ENCODE results near the gene DISC1.

The DISC1 gene

DNA sequence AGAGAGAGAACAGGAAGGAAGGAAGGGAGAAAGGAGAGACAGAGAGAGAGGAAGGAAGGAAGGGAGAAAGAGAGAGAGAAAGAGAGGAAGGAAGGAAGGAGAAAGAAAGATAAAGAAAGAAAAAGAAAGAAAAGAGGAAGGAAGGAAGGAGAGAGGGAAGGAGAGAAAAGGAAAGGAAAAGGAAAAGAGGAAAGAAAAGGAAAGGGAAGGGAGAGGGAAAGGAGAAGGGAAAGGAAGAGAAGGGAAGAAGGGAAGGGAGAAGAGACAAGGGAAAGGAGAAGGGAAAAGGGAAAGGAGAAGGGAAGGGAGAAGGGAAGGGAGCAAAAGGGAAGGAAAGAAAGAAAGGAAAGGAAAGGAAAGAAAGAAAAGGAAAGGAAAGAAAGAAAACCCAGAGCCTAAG lies 404.6 kb downstream of the DISC1 start:
- no peaks in the 10 kb centered on the region for H3K27me3 Mint-ChIP-seq
- no peak overlapping the region for H3K4me3 Mint-ChIP-seq
- no peaks in the 10 kb centered on the region for H3K4me1 Mint-ChIP-seq
- peaks cover 6% of the 10 kb centered on the region for H3K36me3 Mint-ChIP-seq
- no peak overlapping the region for H3K27ac Mint-ChIP-seq
- ATAC-seq = no peak
- H3K9me3 Mint-ChIP-seq = no peaks in the 10 kb centered on the region

DNA sequence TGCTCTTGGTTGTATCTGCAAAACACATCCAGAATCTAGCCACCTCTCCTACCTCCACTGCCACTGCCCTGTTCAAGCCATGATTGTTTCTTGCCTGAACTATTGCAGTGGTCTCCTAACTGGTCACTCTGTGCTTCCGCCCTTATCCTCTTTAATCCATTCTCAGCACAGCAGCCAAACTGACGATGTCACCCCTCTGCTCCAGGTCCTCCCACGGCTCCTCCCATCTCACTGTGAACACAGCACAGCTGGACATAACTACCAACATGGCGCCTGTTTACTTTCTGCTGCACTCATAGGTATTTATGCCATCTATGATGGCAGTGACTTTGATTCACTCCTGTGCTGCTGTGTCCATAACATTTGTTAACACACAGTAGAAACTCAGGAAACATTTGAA lies 406.7 kb downstream of the DISC1 start:
- Mint-ChIP-seq H3K36me3 (peaks cover 6% of the 10 kb centered on the region), H3K27me3 (no peaks in the 10 kb centered on the region), H3K9me3 (no peaks in the 10 kb centered on the region), H3K27ac (no peak overlapping the region), H3K4me3 (no peak overlapping the region), H3K4me1 (no peaks in the 10 kb centered on the region)
- no peak for ATAC-seq

DNA sequence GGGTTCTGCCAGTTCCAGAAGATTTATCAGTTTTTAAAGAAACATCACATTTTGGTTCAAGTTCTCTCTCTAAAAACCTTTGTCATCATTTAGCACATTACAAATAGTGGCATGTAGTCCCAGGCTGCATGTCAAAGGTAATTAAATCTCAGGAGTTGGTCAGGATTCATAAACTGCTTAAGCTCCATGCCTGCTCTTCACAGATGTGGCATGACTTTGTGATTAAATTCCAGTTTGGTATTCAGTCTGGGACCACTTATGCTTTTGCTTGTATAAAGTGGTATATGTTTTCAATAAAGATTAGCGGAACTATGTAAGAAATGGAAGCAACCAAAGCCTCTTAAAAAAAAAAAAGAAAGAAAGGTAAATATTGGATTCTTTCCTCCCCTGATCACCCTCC lies 408.0 kb downstream of the DISC1 start:
- no peaks in the 10 kb centered on the region for H3K4me1 Mint-ChIP-seq

DNA sequence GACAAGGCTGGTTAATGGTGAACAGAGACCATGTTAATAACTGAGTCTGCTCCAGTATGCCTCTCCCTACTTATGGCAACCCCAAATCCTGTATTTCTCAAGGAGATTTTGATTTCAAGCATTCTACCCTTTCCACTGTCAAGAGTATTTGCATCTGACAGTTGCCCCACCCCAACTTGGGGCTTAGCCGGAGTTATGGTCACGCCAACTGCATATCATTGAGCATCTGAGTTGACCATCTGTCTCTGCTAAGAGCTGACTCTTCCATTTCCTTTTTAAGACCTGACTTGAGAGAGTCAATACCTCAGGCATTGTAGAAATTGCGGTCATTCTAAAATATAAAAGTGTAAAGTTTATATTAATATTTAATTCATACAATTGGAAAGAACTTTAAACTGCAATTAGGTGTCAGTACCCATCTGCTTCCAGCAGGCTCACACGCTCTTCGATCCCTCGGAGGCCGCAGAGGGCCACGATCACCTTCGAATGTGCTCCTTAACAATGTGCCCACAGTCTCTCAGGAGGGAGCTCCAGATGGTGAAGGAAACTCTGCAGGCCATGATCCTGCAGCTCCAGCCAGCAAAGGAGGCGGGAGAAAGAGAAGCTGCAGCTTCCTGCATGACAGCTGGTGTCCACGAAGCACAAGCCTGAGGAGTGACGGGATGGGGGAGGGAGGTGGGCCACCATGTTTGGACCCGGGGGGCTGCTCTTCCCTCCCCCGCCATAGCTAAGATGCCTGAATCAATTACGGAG lies 409.8 kb downstream of the DISC1 start:
- Mint-ChIP-seq H3K36me3 (peaks cover 6% of the 10 kb centered on the region), H3K9me3 (no peaks in the 10 kb centered on the region), H3K27ac (no peak overlapping the region), H3K4me1 (no peaks in the 10 kb centered on the region), H3K4me3 (no peak overlapping the region), H3K27me3 (no peaks in the 10 kb centered on the region)
- no peak for ATAC-seq

More for the DNA sequence above, 408.0 kb downstream of the DISC1 start:
- Mint-ChIP-seq H3K27ac (no peak overlapping the region), H3K9me3 (no peaks in the 10 kb centered on the region), H3K36me3 (peaks cover 6% of the 10 kb centered on the region), H3K27me3 (no peaks in the 10 kb centered on the region), H3K4me3 (no peak overlapping the region)
- ATAC-seq = no peak

DNA sequence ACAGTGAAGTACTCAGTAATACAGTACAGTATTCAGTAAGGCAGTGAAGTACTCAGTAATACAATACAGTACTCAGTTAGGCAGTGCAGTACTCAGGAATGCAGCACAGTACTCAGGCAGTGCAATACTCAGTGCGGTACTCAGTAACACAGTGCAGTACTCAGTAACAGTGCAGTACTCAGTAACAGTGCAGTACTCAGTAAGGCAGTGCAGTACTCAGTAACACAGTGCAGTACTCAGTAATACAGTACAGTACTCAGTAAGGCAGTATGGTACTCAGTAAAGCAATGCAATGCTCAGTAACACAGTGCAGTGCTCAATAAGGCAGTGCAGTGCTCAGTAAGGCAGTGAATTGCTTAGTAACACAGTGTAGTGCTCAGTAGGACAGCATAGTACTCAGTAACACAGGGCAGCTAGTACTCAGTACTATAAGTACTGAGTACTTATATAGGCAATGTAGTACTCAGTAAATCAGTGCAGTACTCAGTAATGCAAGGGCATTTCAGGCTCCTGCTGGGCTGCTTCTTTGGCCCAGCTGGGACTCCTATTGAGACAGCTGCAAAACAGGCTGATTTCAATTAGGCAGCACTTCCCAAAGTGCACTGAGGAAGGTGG lies 411.3 kb downstream of the DISC1 start:
- H3K27me3 Mint-ChIP-seq = no peaks in the 10 kb centered on the region
- no peak for ATAC-seq
- H3K9me3 Mint-ChIP-seq = no peaks in the 10 kb centered on the region
- H3K36me3 Mint-ChIP-seq = peaks cover 6% of the 10 kb centered on the region
- H3K4me3 Mint-ChIP-seq = no peak overlapping the region
- H3K27ac Mint-ChIP-seq = no peak overlapping the region
- no peaks in the 10 kb centered on the region for H3K4me1 Mint-ChIP-seq

DNA sequence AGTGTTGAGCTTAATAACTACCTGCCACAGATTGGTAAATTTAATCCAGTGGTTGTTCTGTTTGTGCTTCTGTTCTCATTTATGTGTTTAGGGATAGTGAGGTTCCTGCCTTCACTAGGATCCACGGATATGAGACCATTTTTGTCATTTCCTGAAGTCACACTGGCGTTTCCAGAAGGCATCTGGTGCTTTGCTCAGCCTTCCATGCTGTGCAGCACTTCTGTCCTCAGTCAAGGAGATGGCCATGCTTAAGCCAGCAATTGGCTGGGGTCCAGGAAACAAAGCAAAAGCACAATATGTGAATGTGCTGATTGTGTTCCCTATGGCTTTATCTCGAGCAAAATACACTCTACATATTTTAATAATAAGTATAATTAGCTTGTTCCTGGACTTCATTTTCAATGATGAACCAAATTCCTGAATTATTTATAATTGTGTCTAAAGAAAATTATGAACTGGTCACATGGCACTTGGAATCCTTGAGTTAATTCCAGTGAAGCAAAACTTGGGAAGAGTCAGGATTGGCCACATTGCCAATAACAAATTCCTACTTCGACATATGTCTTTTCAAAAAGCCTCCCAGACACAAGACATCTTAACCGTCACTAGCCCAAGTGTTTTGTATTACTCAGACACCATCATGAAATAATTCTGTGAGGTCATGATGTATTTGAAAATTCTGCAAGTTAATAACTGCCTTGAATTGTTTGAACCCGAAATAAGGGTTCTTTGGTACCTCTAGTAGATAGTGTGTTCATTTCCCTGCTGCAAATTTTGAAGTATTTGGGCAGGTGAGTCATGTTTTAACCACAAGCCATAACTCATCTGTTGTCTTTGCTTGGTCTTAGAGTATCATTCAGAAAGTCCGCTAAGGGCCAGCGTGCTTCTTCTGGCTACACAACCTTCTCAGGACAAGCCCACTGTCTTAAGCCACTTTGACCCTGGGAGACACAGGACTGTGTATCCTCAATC lies 412.4 kb downstream of the DISC1 start:
- Mint-ChIP-seq H3K9me3 (no peaks in the 10 kb centered on the region), H3K27me3 (no peaks in the 10 kb centered on the region), H3K27ac (no peak overlapping the region), H3K4me1 (no peaks in the 10 kb centered on the region), H3K36me3 (no peaks in the 10 kb centered on the region), H3K4me3 (no peak overlapping the region)
- ATAC-seq = no peak

DNA sequence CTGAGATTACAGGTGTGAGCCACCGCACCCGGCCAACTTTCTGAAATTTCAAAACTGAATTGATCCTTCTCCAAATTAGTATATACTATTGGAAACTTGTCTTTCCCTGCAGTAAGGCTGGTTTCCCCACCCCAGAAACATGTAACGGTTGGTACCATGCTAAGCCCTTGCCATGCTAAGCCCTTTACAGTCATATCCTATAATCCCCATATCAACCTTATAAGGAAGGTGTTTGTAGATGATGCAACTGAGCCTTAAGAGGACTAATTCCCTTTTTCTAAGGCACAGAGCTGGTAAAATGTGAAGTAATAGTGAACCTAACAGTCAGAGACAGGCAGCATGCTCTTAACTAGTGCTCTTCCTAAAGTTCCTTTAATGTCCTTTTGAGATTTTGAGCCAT lies 413.7 kb downstream of the DISC1 start:
- no peaks in the 10 kb centered on the region for H3K27me3 Mint-ChIP-seq
- H3K4me3 Mint-ChIP-seq = no peak overlapping the region
- no peaks in the 10 kb centered on the region for H3K4me1 Mint-ChIP-seq
- H3K9me3 Mint-ChIP-seq = no peaks in the 10 kb centered on the region
- no peak for ATAC-seq
- no peaks in the 10 kb centered on the region for H3K36me3 Mint-ChIP-seq
- no peak overlapping the region for H3K27ac Mint-ChIP-seq

DNA sequence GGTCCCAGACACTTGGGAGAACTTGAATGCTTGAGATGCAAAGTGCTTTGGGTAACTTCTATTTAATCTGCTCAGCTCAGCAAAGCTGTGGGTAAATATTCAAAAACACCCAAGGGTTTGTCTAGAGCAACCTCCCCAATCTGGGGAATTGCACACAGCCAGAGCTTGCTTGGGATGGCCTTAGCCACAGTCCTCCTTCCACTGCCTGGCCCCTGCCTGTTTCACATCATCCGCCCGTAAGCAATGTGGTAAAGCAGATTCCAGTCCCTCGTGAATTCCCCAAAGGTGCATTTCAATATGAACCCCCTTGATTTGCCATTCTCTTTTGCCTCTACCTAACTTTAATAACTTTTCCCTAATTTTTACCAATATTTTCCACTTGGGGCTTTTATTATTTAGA lies 418.1 kb downstream of the DISC1 start:
- H3K36me3 Mint-ChIP-seq = no peaks in the 10 kb centered on the region

DNA sequence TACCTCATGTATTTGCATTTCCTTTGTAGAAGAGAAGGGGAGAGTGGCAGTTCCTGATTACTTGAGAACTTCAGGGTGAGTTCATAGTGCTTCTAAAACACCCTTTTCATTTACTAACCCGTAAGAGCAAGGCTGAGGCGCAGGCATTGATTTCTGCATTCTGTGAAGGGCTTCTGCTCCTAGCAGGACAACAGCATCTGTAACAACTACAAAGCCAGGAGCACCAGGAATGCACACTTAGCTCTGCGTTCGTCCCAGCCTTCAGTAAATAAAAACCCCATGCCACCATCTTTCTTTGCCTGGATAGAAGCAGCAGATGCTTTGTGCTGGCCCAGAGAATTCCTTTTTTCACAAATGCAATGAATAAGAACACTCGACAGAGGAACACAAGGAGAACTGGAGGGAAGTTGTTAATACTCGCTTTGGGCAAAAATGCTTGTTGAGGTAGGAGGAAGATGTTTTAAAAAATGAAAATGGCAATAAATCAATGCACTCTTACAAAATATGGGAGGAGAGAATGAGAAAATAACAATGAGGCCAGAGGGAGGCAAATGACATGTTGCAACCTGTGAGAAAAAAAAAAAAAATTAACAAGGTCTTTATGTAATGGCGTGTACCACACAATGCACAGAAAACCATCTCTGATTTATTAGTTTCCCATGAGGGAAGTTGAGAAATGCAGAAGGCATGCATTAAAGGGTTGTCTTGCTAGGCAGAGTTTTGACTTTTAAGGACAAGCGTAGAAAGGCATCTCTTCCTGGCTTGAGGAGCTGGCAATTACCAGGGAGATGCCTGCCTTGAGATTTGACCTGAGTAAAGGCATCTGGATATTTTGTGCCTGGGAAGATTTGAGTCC lies 418.8 kb downstream of the DISC1 start:
- no peak overlapping the region for H3K4me3 Mint-ChIP-seq
- ATAC-seq = no peak
- no peaks in the 10 kb centered on the region for H3K9me3 Mint-ChIP-seq
- no peaks in the 10 kb centered on the region for H3K4me1 Mint-ChIP-seq
- no peaks in the 10 kb centered on the region for H3K36me3 Mint-ChIP-seq
- H3K27me3 Mint-ChIP-seq = no peaks in the 10 kb centered on the region
- H3K27ac Mint-ChIP-seq = no peak overlapping the region

More for the DNA sequence above, 418.1 kb downstream of the DISC1 start:
- H3K9me3 Mint-ChIP-seq = no peaks in the 10 kb centered on the region
- no peaks in the 10 kb centered on the region for H3K27me3 Mint-ChIP-seq
- no peak overlapping the region for H3K4me3 Mint-ChIP-seq
- no peak overlapping the region for H3K27ac Mint-ChIP-seq
- H3K4me1 Mint-ChIP-seq = no peaks in the 10 kb centered on the region
- no peak for ATAC-seq

DNA sequence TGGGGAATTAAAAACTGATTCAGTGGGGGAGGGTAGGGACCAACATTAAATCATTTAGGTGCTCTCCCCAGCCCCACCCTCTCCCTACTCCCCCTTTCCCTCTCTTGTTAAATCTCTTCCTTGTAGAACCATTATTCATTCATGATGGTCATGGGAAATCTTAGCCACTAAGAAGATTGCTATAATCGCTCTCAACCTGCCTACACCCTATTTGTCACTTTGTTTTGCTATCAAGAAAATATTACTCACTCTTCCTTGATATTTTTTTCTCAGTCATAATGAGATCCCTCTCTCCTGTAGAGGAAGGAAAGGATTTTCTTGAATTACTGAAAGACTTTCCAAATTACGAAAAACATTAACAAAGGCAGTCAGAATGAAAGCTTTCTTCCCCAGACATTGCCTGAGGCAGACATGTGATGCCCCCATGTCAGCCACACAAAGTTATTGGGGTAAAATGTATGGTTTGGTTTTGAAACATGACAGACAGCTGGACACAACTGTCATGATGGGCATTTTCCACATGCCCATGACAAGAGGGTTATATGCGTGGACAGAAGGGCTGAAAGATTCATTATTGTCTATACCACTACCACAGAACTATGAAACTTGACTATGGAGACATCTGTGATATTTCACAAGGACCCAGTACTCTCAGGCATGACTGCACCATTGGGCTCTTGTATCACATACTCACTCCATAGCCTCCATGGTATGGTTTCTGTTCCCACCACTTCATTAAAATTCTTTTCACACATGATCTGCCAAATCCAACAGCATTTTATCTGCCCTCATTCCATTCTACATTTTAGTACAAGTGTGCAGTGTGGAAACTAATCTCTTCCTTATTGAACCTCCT lies 420.1 kb downstream of the DISC1 start:
- no peak overlapping the region for H3K27ac Mint-ChIP-seq
- no peak overlapping the region for H3K4me3 Mint-ChIP-seq
- no peaks in the 10 kb centered on the region for H3K36me3 Mint-ChIP-seq
- H3K9me3 Mint-ChIP-seq = no peaks in the 10 kb centered on the region
- no peak for ATAC-seq
- no peaks in the 10 kb centered on the region for H3K27me3 Mint-ChIP-seq
- no peaks in the 10 kb centered on the region for H3K4me1 Mint-ChIP-seq

DNA sequence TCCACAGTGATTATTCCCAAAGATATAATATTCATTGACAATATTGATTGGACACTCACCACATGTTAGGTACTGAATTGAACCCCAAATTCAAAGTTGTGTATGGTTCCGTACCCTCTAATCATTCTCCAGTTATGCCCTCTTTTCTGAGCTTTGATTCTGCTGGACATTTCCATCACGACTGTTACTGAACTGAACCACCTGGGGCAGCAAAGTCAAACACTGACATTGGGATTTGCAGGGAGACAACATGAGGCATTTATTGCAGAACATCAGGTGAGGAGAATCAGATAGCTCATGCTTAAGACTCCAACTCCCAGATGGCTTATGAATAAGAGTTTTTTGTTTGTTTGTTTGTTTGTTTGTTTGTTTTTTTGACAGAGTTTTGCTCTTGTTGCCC lies 420.9 kb downstream of the DISC1 start:
- H3K4me3 Mint-ChIP-seq = no peak overlapping the region
- H3K9me3 Mint-ChIP-seq = no peaks in the 10 kb centered on the region
- no peaks in the 10 kb centered on the region for H3K4me1 Mint-ChIP-seq
- no peaks in the 10 kb centered on the region for H3K36me3 Mint-ChIP-seq
- no peak overlapping the region for H3K27ac Mint-ChIP-seq
- no peaks in the 10 kb centered on the region for H3K27me3 Mint-ChIP-seq
- ATAC-seq = no peak

DNA sequence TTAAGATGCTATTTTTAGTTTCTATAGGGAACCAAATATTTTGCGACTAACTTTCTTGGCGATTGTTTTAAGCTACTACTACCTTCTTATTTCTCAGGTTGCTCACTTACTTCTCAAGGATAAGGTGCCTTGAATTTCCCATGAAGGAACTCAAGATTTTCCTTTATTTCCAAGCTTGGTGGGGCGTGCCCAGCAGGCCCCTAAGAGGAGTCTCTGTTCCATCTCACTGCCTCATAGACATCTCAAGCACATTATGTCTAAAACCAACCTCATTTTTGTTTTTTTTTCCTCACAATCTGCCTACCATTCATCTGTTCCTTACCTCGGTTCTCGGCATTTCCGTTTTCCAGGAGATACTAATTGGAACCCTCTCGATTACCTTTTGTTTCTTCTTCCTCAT lies 421.9 kb downstream of the DISC1 start:
- no peak overlapping the region for H3K4me3 Mint-ChIP-seq
- H3K36me3 Mint-ChIP-seq = no peaks in the 10 kb centered on the region
- no peak for ATAC-seq
- no peak overlapping the region for H3K27ac Mint-ChIP-seq
- no peaks in the 10 kb centered on the region for H3K9me3 Mint-ChIP-seq
- H3K27me3 Mint-ChIP-seq = no peaks in the 10 kb centered on the region
- H3K4me1 Mint-ChIP-seq = no peaks in the 10 kb centered on the region

DNA sequence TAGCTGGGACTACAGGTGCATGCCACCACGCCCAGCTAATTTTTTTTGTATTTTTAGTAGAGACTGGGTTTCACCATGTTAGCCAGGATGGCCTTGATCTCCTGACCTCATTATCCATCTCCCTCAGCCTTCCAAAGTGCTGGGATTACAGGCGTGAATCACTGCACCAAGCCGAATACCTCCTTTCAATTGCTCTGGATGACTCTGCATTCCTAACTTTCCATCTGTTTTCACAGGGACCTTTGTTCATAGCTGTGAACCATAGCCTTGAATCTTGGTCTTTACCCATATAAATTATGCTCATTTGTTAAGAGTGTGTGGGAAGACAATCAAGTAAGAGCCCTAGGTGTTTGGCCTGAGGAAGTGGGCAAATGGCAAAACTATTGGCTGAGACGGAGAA lies 422.7 kb downstream of the DISC1 start:
- no peaks in the 10 kb centered on the region for H3K4me1 Mint-ChIP-seq
- no peak overlapping the region for H3K4me3 Mint-ChIP-seq
- H3K27me3 Mint-ChIP-seq = no peaks in the 10 kb centered on the region
- no peaks in the 10 kb centered on the region for H3K9me3 Mint-ChIP-seq
- no peaks in the 10 kb centered on the region for H3K36me3 Mint-ChIP-seq
- no peak overlapping the region for H3K27ac Mint-ChIP-seq
- ATAC-seq = no peak

DNA sequence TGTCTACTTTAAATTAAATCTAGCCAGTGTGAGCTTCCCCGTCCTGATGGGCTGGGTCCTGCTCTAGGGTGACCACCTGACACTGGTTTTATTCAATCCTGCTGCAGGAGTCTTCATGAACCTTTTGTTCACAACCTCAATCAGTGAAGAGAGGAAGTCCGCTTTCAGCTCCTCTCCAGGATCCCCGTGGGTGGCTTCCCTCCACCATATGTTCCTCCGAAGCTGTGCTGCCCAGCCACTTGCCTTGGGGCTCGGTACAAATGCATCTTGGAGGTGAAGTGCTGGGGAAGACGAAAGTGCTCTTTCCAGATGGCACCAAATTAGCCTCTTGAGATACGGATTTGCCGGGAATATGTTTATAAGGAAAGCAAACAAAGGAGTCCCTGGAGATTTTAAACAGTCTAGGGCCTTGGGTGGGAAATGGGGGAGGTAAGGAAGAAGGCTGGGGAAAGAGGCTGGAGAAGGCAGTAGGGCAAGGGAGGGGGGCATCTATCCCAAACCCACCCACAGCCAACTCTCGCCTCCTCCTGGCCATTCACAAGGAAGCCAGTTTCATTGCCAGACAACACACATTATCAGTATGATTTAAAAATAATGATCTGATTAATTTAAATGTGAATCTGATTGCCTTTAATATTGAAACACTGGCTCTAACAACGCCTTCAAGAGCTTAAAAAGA lies 430.8 kb downstream of the DISC1 start:
- H3K4me1 Mint-ChIP-seq = no peaks in the 10 kb centered on the region
- H3K9me3 Mint-ChIP-seq = no peaks in the 10 kb centered on the region
- ATAC-seq = no peak
- no peak overlapping the region for H3K4me3 Mint-ChIP-seq
- H3K27me3 Mint-ChIP-seq = peaks cover 9% of the 10 kb centered on the region
- no peak overlapping the region for H3K27ac Mint-ChIP-seq
- no peaks in the 10 kb centered on the region for H3K36me3 Mint-ChIP-seq
